ENCODE measurements around the gene ME3. TPM values are rescaled to one million over a fixed set of nuclear protein-coding genes. Genes with fewer than 3 reads are reported as not detected.
"Not testable (repeated sequence)": the region's sequence is repeated elsewhere in the genome, so short reads cannot be mapped to it uniquely, and the experiment has no call there.

Gene ME3
- total RNA-seq, 1 experiment from 2014 or later = 83.8 TPM

DNA sequence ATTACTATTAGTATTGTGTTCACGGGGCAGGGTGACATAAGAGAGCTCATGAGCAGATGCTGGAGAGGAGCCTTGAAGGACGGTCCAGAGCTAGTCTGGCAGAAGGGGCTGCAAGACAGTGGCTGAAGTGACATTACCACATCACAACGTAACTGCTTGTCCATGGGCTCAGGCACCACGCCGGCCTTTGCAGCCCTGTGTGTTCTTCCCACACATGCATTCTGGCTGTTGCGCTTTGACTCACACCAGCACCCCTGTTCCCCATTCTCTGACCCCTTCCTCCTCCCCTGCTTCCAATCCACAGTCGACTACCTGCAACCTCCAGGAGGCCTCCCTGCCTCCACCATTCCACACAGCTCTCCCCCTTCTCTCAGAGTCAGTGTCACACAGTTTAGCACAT lies 103.3 kb downstream of the ME3 start:
- intact Hi-C loops (cut with micrococcal nuclease) = no loop called here
- ChIA-PET CTCF (no interaction called here), POLR2A (ENCODE audit: unreplicated experiment) (no interaction called here)
- Histone ChIP-seq H2AFZ (ENCODE audit: low read length) (no peak overlapping the region), H3K9me2 (replicated peaks; ENCODE audit: low read length) (no peaks in the 10 kb centered on the region), H3K36me3 (ENCODE audit: low read depth, low read length) (no peaks in the 10 kb centered on the region), H3K27ac (ENCODE audit: low read length) (no peak overlapping the region), H3K4me2 (ENCODE audit: low read length) (no peak overlapping the region), H3K27me3 (ENCODE audit: low read length) (no peaks in the 10 kb centered on the region), H3K4me1 (ENCODE audit: insufficient read depth, low read length) (peaks cover 7% of the 10 kb centered on the region; the same call in 1 of the 2 replicates), H3K79me2 (ENCODE audit: low read length) (no peaks in the 10 kb centered on the region), H3K9ac (ENCODE audit: low read length) (no peak overlapping the region), H4K20me1 (ENCODE audit: low read length) (no peaks in the 10 kb centered on the region), H3K4me3 (ENCODE audit: low read length) (no peak overlapping the region), H3K9me3 (ENCODE audit: low read length) (no peaks in the 10 kb centered on the region), H3F3A (ENCODE audit: low read length, unreplicated experiment) (no peaks in the 10 kb centered on the region)
- DNase-seq = no peak
- BruUV-seq (replicated peaks) = no TSS peak
- no peak for ATAC-seq
- TF ChIP-seq EZH2 (IDR thresholded peaks at IDR 0.05; ENCODE audit: low read length, unreplicated experiment) (no peak), EZH2phosphoT487 (IDR thresholded peaks at IDR 0.05; ENCODE audit: borderline replicate concordance, low read length) (no peak)
- TF ChIP-seq, protein P1, sequence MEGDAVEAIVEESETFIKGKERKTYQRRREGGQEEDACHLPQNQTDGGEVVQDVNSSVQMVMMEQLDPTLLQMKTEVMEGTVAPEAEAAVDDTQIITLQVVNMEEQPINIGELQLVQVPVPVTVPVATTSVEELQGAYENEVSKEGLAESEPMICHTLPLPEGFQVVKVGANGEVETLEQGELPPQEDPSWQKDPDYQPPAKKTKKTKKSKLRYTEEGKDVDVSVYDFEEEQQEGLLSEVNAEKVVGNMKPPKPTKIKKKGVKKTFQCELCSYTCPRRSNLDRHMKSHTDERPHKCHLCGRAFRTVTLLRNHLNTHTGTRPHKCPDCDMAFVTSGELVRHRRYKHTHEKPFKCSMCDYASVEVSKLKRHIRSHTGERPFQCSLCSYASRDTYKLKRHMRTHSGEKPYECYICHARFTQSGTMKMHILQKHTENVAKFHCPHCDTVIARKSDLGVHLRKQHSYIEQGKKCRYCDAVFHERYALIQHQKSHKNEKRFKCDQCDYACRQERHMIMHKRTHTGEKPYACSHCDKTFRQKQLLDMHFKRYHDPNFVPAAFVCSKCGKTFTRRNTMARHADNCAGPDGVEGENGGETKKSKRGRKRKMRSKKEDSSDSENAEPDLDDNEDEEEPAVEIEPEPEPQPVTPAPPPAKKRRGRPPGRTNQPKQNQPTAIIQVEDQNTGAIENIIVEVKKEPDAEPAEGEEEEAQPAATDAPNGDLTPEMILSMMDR (conservative IDR thresholded peaks at IDR 0.05; ENCODE audit: low read depth, low read length) = no peak

DNA sequence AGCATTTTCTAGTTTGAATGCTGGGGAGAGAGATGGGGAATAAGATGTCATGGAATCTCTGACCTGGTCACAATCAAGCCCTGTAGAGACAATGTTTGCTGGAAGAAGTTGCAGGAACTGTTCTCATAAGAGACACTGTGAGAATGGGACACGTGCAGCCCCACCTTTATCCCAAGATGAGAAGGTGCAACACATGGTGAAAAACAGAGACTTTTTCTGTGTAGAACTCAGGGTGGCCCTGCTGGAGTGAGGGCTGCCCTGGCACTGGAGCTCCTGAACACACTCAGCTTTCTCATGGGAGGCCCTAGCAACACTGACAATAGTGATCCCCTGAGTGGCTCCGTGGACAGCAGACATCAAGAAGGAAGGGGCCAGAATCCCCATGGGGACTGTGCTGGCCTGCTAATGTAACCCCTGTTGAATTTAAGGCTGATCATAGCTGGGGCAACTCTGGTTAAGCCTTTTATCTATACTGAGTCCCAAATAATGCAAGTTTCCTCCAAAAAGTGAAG lies 106.6 kb downstream of the ME3 start:
- H3K4me2 ChIP-seq (ENCODE audit: low read length) = no peak overlapping the region
- CTCF ChIA-PET = no interaction called here
- H3K9me3 ChIP-seq (ENCODE audit: low read length) = no peaks in the 10 kb centered on the region
- no peaks in the 10 kb centered on the region for H3K36me3 ChIP-seq (ENCODE audit: low read depth, low read length)
- H3K27me3 ChIP-seq (ENCODE audit: low read length) = no peaks in the 10 kb centered on the region
- H3K9ac ChIP-seq (ENCODE audit: low read length) = no peak overlapping the region
- no TSS peak for BruUV-seq (replicated peaks)
- H3F3A ChIP-seq (ENCODE audit: low read length, unreplicated experiment) = no peaks in the 10 kb centered on the region
- POLR2A ChIA-PET (ENCODE audit: unreplicated experiment) = no interaction called here
- no peak for ATAC-seq
- no peak overlapping the region for H2AFZ ChIP-seq (ENCODE audit: low read length)
- H4K20me1 ChIP-seq (ENCODE audit: low read length) = no peaks in the 10 kb centered on the region
- no peak overlapping the region for H3K27ac ChIP-seq (ENCODE audit: low read length)
- TF ChIP-seq, protein P1 (conservative IDR thresholded peaks at IDR 0.05; ENCODE audit: low read depth, low read length) = no peak
- TF ChIP-seq EZH2 (IDR thresholded peaks at IDR 0.05; ENCODE audit: low read length, unreplicated experiment) (no peak), EZH2phosphoT487 (IDR thresholded peaks at IDR 0.05; ENCODE audit: borderline replicate concordance, low read length) (no peak)
- no peak for DNase-seq
- no peaks in the 10 kb centered on the region for H3K79me2 ChIP-seq (ENCODE audit: low read length)
- no peaks in the 10 kb centered on the region for H3K9me2 ChIP-seq (replicated peaks; ENCODE audit: low read length)
- H3K4me1 ChIP-seq (ENCODE audit: insufficient read depth, low read length) = 0 out of 2 replicates have a peak, but pooled peaks cover 5% of the 10 kb centered on the region
- intact Hi-C loops (cut with micrococcal nuclease) = no loop called here
- H3K4me3 ChIP-seq (ENCODE audit: low read length) = no peak overlapping the region

DNA sequence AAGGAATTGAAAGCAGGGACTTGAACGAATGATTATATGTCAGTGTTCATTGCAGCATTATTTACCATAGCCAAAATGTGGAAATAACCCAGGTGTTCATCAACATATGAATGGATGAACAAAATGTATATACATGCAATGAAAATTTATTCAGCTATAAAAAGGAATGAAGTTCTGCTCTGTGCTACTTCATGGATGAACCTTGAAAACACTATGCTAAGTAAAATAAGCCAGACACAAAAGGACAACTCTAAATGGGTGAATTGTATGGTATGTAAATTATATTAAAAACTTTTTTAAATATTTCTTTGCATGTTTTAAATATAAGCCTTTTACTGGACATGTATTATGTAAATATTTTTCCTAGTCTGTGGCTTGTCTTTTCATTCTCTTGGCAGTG lies 107.0 kb downstream of the ME3 start:
- H3K9ac ChIP-seq (ENCODE audit: low read length) = no peak overlapping the region
- H3K4me3 ChIP-seq (ENCODE audit: low read length) = no peak overlapping the region
- intact Hi-C loops (cut with micrococcal nuclease) = no loop called here
- no peak overlapping the region for H3K27ac ChIP-seq (ENCODE audit: low read length)
- DNase-seq (no peak), ATAC-seq (no peak)
- H3K79me2 ChIP-seq (ENCODE audit: low read length) = no peaks in the 10 kb centered on the region
- ChIA-PET POLR2A (ENCODE audit: unreplicated experiment) (no interaction called here), CTCF (no interaction called here)
- no peaks in the 10 kb centered on the region for H3K9me3 ChIP-seq (ENCODE audit: low read length)
- no peaks in the 10 kb centered on the region for H4K20me1 ChIP-seq (ENCODE audit: low read length)
- H3K9me2 ChIP-seq (replicated peaks; ENCODE audit: low read length) = no peaks in the 10 kb centered on the region
- H3F3A ChIP-seq (ENCODE audit: low read length, unreplicated experiment) = no peaks in the 10 kb centered on the region
- H3K4me2 ChIP-seq (ENCODE audit: low read length) = no peak overlapping the region
- no TSS peak for BruUV-seq (replicated peaks)
- H3K27me3 ChIP-seq (ENCODE audit: low read length) = no peaks in the 10 kb centered on the region
- H3K36me3 ChIP-seq (ENCODE audit: low read depth, low read length) = no peaks in the 10 kb centered on the region
- 0 out of 2 replicates have a peak, but pooled peaks cover 5% of the 10 kb centered on the region for H3K4me1 ChIP-seq (ENCODE audit: insufficient read depth, low read length)
- H2AFZ ChIP-seq (ENCODE audit: low read length) = no peak overlapping the region
- no peak for TF ChIP-seq EZH2 (IDR thresholded peaks at IDR 0.05; ENCODE audit: low read length, unreplicated experiment)
- no peak for TF ChIP-seq EZH2phosphoT487 (IDR thresholded peaks at IDR 0.05; ENCODE audit: borderline replicate concordance, low read length)
- TF ChIP-seq, protein P1 (conservative IDR thresholded peaks at IDR 0.05; ENCODE audit: low read depth, low read length) = no peak

DNA sequence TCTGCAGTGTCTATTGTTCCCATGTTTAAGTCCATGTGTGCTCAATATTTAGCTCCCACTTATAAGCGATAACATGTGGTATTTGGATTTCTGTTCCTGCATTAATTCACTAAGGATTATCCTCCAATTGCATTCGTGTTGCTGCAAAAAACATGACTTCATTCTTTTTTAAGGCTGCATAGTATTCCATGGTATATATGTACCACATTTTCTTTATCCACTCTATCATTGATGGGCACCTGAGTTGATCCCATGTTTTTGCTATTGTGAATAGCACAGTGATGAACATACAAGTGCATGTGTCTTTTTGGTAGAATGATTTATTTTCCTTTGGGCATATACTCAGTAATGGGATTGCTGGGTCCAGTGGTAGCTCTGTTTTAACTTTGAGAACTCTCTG lies 109.6 kb downstream of the ME3 start:
- BruUV-seq (replicated peaks); H3F3A ChIP-seq (ENCODE audit: low read length, unreplicated experiment); ATAC-seq; H3K79me2 ChIP-seq (ENCODE audit: low read length); H3K4me3 ChIP-seq (ENCODE audit: low read length); H3K4me2 ChIP-seq (ENCODE audit: low read length); H3K9me3 ChIP-seq (ENCODE audit: low read length); H3K27ac ChIP-seq (ENCODE audit: low read length); H3K9ac ChIP-seq (ENCODE audit: low read length); H3K9me2 ChIP-seq (replicated peaks; ENCODE audit: low read length); H4K20me1 ChIP-seq (ENCODE audit: low read length); POLR2A ChIA-PET (ENCODE audit: unreplicated experiment); H3K4me1 ChIP-seq (ENCODE audit: insufficient read depth, low read length); H3K27me3 ChIP-seq (ENCODE audit: low read length); DNase-seq; H3K36me3 ChIP-seq (ENCODE audit: low read depth, low read length); intact Hi-C loops (cut with micrococcal nuclease); CTCF ChIA-PET; H2AFZ ChIP-seq (ENCODE audit: low read length): not testable (repeated sequence)
